ENCODE measurements around the gene FOXA3. TPM values are rescaled to one million over a fixed set of nuclear protein-coding genes. Genes with fewer than 3 reads are reported as not detected.
"Not testable (repeated sequence)": the region's sequence is repeated elsewhere in the genome, so short reads cannot be mapped to it uniquely, and the experiment has no call there.

Gene FOXA3
- total RNA-seq, 1 experiment from 2014 or later: 22.2 TPM

DNA sequence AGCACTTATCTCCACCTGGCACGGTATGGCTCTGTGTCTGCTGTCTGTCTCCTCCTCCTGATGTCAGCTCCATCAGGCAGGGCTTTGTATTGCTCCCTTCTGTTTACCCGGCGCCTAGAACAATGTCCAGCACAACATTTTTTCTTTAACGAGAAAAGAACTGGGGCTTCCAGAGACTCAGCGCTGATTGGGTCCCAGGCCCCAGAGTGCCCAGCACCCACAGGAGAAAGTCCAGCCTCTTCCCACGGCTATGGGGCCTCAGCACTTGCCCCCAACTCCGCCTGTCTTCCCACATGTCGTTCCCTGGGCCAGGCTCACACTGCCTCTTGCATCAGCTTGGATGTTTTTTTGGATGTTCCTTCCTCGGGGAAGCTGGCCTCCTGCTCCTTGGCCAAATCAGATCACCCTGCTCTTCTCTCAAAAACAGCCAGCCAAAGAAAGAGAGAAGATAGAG is 31.4 kb downstream of the FOXA3 start:
- H2BK12ac ChIP-seq (ENCODE audit: insufficient read length, low read depth, low read length): no peak overlapping the region
- H3T11ph ChIP-seq (ENCODE audit: low read length): no peak overlapping the region
- peak overlapping the region; percentile 56 to 65 (median 58); a peak in 4 of 7 replicates for H3K27ac Mint-ChIP-seq
- no peaks in the 10 kb centered on the region for H3K9me3 Mint-ChIP-seq
- no peaks in the 10 kb centered on the region for H3K4me1 ChIP-seq (ENCODE audit: insufficient read depth, low read length)
- H3K23me2 ChIP-seq (ENCODE audit: insufficient read length, low read depth, low read length, poor library complexity, severe bottlenecking): no peaks in the 10 kb centered on the region
- H4K5ac ChIP-seq (ENCODE audit: insufficient read length, low read depth, low read length): no peak overlapping the region
- H4K20me1 ChIP-seq (ENCODE audit: control insufficient read depth, insufficient read depth, insufficient read length): no peaks in the 10 kb centered on the region
- no peak overlapping the region for H3K9ac ChIP-seq (ENCODE audit: extremely low read depth, insufficient read length, low read length)
- H2AFZ ChIP-seq (ENCODE audit: low read length): no peak overlapping the region
- no peak overlapping the region for H3K4me3 Mint-ChIP-seq
- H3K79me1 ChIP-seq (ENCODE audit: insufficient read depth, low read depth, low read length, poor library complexity, severe bottlenecking): no peaks in the 10 kb centered on the region
- no peak overlapping the region for H3K4ac ChIP-seq (ENCODE audit: low read depth, low read length)
- no peak overlapping the region for H2BK20ac ChIP-seq (ENCODE audit: low read depth, low read length, poor library complexity, severe bottlenecking)
- H3K18ac ChIP-seq (ENCODE audit: insufficient read length, low read depth, low read length): no peak overlapping the region
- no CpG with 5 or more reads among the region's 9 CpGs for WGBS (ENCODE audit: extremely low coverage, insufficient read length, low lambda C conversion rate)
- no peak overlapping the region for H3K4me2 ChIP-seq (ENCODE audit: insufficient read depth, insufficient read length, low read length)
- peaks cover 6 to 8% of the 10 kb centered on the region in 2 experiments; a peak in 3 of 4 replicates for H3K4me1 Mint-ChIP-seq
- peaks cover 16 to 28% (median 25%) of the 10 kb centered on the region in 3 experiments for H3K36me3 Mint-ChIP-seq (ENCODE audit: insufficient read depth in 1 of 3, low read depth in 3 of 3)
- no peak overlapping the region for H2BK5ac ChIP-seq (ENCODE audit: insufficient read length, low read length)
- peaks cover 3% of the 10 kb centered on the region for H3K27me3 Mint-ChIP-seq (ENCODE audit: low read depth)
- no peaks in the 10 kb centered on the region for H3K79me2 ChIP-seq (ENCODE audit: insufficient read depth, low read length)
- no peak overlapping the region for H3K23ac ChIP-seq (ENCODE audit: insufficient read length, low read depth, low read length)
- DNase-seq: no peak
- no peak overlapping the region for H2BK15ac ChIP-seq (ENCODE audit: low read depth, low read length)
- H2AK5ac ChIP-seq (ENCODE audit: insufficient read length, low read length): no peak overlapping the region
- TF ChIP-seq, protein P1, sequence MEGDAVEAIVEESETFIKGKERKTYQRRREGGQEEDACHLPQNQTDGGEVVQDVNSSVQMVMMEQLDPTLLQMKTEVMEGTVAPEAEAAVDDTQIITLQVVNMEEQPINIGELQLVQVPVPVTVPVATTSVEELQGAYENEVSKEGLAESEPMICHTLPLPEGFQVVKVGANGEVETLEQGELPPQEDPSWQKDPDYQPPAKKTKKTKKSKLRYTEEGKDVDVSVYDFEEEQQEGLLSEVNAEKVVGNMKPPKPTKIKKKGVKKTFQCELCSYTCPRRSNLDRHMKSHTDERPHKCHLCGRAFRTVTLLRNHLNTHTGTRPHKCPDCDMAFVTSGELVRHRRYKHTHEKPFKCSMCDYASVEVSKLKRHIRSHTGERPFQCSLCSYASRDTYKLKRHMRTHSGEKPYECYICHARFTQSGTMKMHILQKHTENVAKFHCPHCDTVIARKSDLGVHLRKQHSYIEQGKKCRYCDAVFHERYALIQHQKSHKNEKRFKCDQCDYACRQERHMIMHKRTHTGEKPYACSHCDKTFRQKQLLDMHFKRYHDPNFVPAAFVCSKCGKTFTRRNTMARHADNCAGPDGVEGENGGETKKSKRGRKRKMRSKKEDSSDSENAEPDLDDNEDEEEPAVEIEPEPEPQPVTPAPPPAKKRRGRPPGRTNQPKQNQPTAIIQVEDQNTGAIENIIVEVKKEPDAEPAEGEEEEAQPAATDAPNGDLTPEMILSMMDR (conservative IDR thresholded peaks at IDR 0.05): no peak
- no peak overlapping the region for H4K8ac ChIP-seq (replicated peaks; ENCODE audit: insufficient read length, low read depth, low read length)
- no peak overlapping the region for H3K56ac ChIP-seq (ENCODE audit: insufficient read length, low read depth, low read length)
- H3K27ac ChIP-seq (ENCODE audit: insufficient read length, low read depth, low read length): no peak overlapping the region
- H3K27me3 ChIP-seq (ENCODE audit: insufficient read depth, low read length): no peaks in the 10 kb centered on the region
- H3K9me3 ChIP-seq (ENCODE audit: control insufficient read depth, low read depth, low read length): no peaks in the 10 kb centered on the region
- no peak overlapping the region for H4K91ac ChIP-seq (ENCODE audit: insufficient read length, low read depth, low read length)
- no peak overlapping the region for H3K14ac ChIP-seq (ENCODE audit: insufficient read depth, low read length)
- H2BK120ac ChIP-seq (ENCODE audit: low read depth, low read length, poor library complexity, severe bottlenecking): no peak overlapping the region

DNA sequence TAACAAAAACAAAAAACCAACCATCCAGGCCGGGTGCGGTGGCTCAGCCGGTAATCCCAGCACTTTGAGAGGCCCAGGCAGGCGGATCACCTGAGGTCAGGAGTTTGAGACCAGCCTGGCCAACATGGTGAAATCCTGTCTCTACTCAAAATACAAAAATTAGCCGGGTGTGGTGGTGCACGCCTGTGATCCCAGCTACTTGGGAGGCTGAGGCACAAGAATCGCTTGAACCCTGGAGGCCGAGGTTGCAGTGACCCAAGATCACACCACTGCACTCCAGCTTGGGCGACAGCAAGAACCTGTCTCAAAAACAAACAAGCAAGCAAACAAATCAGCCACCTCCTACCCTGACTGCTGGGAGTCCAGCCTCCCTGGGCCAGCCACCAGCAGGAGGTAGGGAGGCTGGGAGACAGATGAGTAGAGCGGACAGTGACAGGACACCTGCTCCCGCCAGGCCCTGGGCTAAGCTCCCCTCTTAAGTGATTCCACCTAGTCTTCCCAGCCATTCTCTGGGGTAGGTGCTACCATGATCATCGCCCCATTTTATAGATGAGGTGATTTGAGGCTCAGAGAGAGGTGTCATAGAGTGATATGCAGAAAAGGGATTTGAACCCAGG is 32.0 kb downstream of the FOXA3 start:
- H2AFZ ChIP-seq (ENCODE audit: low read length); H3K79me1 ChIP-seq (ENCODE audit: insufficient read depth, low read depth, low read length, poor library complexity, severe bottlenecking); H3K18ac ChIP-seq (ENCODE audit: insufficient read length, low read depth, low read length); H3K9me3 ChIP-seq (ENCODE audit: control insufficient read depth, low read depth, low read length); H4K5ac ChIP-seq (ENCODE audit: insufficient read length, low read depth, low read length); H2BK12ac ChIP-seq (ENCODE audit: insufficient read length, low read depth, low read length); H3K4me1 ChIP-seq (ENCODE audit: insufficient read depth, low read length); DNase-seq; H2BK15ac ChIP-seq (ENCODE audit: low read depth, low read length); H3K56ac ChIP-seq (ENCODE audit: insufficient read length, low read depth, low read length); H3K9me3 Mint-ChIP-seq; H3K27ac ChIP-seq (ENCODE audit: insufficient read length, low read depth, low read length); H3K27ac Mint-ChIP-seq; H4K20me1 ChIP-seq (ENCODE audit: control insufficient read depth, insufficient read depth, insufficient read length); H2AK5ac ChIP-seq (ENCODE audit: insufficient read length, low read length); H3K4me3 Mint-ChIP-seq; H3K9ac ChIP-seq (ENCODE audit: extremely low read depth, insufficient read length, low read length); H3K27me3 ChIP-seq (ENCODE audit: insufficient read depth, low read length); H4K91ac ChIP-seq (ENCODE audit: insufficient read length, low read depth, low read length); H3K27me3 Mint-ChIP-seq (ENCODE audit: low read depth); H3T11ph ChIP-seq (ENCODE audit: low read length); H3K4ac ChIP-seq (ENCODE audit: low read depth, low read length); H2BK5ac ChIP-seq (ENCODE audit: insufficient read length, low read length); H3K14ac ChIP-seq (ENCODE audit: insufficient read depth, low read length); H2BK120ac ChIP-seq (ENCODE audit: low read depth, low read length, poor library complexity, severe bottlenecking); H3K4me2 ChIP-seq (ENCODE audit: insufficient read depth, insufficient read length, low read length); H4K8ac ChIP-seq (replicated peaks; ENCODE audit: insufficient read length, low read depth, low read length); H2BK20ac ChIP-seq (ENCODE audit: low read depth, low read length, poor library complexity, severe bottlenecking); H3K23ac ChIP-seq (ENCODE audit: insufficient read length, low read depth, low read length); H3K23me2 ChIP-seq (ENCODE audit: insufficient read length, low read depth, low read length, poor library complexity, severe bottlenecking); H3K79me2 ChIP-seq (ENCODE audit: insufficient read depth, low read length): not testable (repeated sequence)
- no CpG with 5 or more reads among the region's 12 CpGs for WGBS (ENCODE audit: extremely low coverage, insufficient read length, low lambda C conversion rate)
- Mint-ChIP-seq H3K36me3 (ENCODE audit: insufficient read depth in 1 of 3, low read depth in 3 of 3) (peaks cover 16 to 33% (median 29%) of the 10 kb centered on the region in 3 experiments), H3K4me1 (peaks cover 11 to 12% of the 10 kb centered on the region in 2 experiments; a peak in 3 of 4 replicates)
